Skeletal muscle satellite cell (primary cell): ENCODE results near the gene PAFAH2.

ENCODE experiments used
- H3K27me3 ChIP-seq: 2 replicates; pipeline ENCODE4 v1.7.0; 2013; ENCODE audit warnings: low read length; ENCODE audit not compliant: control insufficient read depth, insufficient read depth
- H3K36me3 ChIP-seq: 2 replicates; pipeline ENCODE4 v1.7.0; 2013; ENCODE audit warnings: mild to moderate bottlenecking, control low read depth, low read length; ENCODE audit not compliant: insufficient read depth
- H3K4me1 ChIP-seq: 2 replicates; pipeline ENCODE4 v1.7.0; 2013; ENCODE audit warnings: low read length; ENCODE audit not compliant: control insufficient read depth, insufficient read depth
- H3K4me2 ChIP-seq: 2 replicates; pipeline ENCODE4 v1.7.0; 2013; ENCODE audit warnings: mild to moderate bottlenecking, low read length
- H3K4me3 ChIP-seq: 2 replicates; pipeline ENCODE4 v1.7.0; 2013; ENCODE audit warnings: low read length
- H3K9ac ChIP-seq: 2 replicates; pipeline ENCODE4 v1.7.0; 2013; ENCODE audit warnings: mild to moderate bottlenecking, low read depth, low read length, moderate library complexity
- H3K9me3 ChIP-seq: replicated peaks from 2 replicates; pipeline ENCODE4 v1.7.0; 2013; ENCODE audit warnings: mild to moderate bottlenecking, control low read depth, low read length

PAFAH2 gene

DNA sequence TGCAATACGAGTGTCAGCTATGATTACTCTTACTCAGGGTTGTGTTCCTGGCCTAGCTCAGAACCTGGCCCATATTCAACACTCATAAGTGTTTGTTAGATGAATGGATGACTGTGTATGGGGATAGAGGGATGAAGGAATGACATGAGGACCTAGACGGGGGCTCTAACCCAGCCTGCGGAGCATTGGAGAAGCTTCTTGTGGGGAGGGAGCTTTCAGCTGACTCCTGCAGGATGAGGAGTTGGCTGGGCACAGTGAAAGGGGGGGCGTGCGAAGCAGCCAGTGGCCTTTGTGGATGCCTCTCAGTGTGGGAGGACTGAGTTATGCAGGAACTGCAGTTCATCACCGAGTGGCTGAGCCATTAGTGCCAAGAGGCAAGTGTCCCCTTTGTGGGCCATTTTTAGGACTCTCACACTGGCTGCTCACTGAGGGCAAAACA lies 22.5 kb upstream of the PAFAH2 start:
- Histone ChIP-seq H3K9ac (peak overlapping the region; percentile 34), H3K36me3 (no peaks in the 10 kb centered on the region), H3K4me1 (peaks cover 40% of the 10 kb centered on the region), H3K4me2 (peak overlapping the region; percentile 56), H3K27me3 (peaks cover 5% of the 10 kb centered on the region), H3K4me3 (no peak overlapping the region), H3K9me3 (no peaks in the 10 kb centered on the region)

DNA sequence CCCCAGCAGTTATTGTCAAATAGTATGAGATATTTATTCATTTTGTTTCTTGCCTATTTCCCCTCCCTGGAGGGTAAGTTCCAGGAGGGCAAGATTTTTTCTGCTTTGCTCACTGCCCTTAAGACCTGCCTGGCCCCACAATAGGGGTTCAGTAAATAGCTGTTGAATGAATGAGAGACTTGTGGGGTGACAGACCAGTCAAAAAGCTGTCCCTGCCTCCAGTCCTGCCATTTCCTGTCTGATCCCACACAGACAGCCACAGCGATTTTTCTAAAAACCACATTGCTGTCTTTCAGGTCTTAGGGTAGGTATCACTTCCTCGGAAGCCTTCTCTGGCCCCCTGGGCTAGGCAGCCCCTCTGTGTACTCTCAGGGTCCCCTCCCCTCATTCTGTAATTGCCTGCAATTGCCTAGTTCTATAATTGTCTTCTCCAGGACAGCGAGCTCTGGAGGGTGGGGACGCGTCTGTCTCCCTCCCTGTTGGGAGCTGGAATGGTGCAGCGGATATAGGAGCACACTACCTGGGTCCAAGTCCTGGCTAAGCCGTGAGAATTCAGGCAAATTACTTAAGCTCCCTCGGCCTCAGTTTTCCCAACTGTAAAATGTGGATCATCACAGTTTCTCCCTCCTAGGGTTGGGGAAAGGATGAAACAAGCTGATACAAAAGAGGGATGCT lies 21.9 kb upstream of the PAFAH2 start:
- peaks cover 40% of the 10 kb centered on the region for H3K4me1 ChIP-seq
- no peak overlapping the region for H3K4me3 ChIP-seq

DNA sequence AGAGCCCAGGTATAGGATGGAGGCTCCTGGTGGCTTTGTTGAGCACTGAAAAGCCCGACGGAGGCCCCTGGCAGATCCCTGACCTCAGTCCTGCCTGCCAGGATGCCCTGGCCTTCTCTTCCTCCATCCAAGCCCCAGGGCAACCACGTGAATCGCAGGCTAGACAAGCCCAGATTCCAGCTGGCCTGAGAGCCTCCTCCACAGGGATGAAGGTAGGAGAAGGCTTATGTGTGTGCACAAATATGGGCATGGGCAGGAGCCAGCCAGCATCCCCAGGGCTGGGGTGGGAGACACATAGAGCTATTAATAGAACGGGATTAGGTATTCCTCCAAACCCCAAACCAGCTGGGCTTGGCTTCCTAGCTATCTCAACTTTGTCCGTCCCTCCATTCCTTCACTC lies 19.7 kb upstream of the PAFAH2 start:
- H3K9me3 ChIP-seq = no peaks in the 10 kb centered on the region
- no peak overlapping the region for H3K4me3 ChIP-seq
- no peak overlapping the region for H3K4me2 ChIP-seq
- H3K4me1 ChIP-seq = peaks cover 33% of the 10 kb centered on the region
- H3K36me3 ChIP-seq = no peaks in the 10 kb centered on the region
- H3K27me3 ChIP-seq = no peaks in the 10 kb centered on the region
- H3K9ac ChIP-seq = no peak overlapping the region

More for the DNA sequence above, 21.9 kb upstream of the PAFAH2 start:
- no peaks in the 10 kb centered on the region for H3K9me3 ChIP-seq
- H3K36me3 ChIP-seq = no peaks in the 10 kb centered on the region
- H3K9ac ChIP-seq = peak overlapping the region; percentile 34
- peak overlapping the region; percentile 56 for H3K4me2 ChIP-seq
- H3K27me3 ChIP-seq = peaks cover under 1% of the 10 kb centered on the region

DNA sequence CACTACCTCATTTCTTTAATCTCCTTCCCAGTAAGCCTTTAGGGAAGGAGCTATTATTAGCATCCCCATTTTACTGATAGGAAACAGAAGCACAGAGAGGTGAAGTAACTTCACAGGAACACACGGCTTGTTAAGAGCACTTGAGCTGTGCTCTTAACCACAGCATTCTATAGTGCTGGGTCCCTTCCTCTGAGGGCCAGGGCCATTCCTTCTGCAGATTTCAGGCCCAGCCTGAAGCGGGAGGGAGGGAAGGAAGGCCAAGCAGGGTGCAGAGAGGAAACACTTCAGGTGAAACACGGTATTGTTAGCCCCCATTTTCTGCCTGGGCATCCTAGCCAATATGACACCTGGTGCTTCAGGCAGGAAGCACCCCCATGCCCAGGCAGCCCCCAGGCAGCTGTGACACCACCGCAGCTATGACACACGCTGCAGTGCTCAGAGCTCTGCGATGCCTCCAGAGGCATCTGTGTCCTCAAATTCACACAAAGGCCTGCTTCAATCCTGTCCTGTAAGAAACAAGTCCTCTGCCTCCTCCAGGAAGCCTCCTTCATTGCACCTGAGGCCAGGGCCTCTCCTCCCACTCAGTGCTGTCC lies 19.2 kb upstream of the PAFAH2 start:
- Histone ChIP-seq H3K9ac (no peak overlapping the region), H3K9me3 (no peaks in the 10 kb centered on the region), H3K4me1 (peaks cover 27% of the 10 kb centered on the region), H3K4me3 (no peak overlapping the region), H3K4me2 (no peak overlapping the region), H3K27me3 (no peaks in the 10 kb centered on the region), H3K36me3 (no peaks in the 10 kb centered on the region)

DNA sequence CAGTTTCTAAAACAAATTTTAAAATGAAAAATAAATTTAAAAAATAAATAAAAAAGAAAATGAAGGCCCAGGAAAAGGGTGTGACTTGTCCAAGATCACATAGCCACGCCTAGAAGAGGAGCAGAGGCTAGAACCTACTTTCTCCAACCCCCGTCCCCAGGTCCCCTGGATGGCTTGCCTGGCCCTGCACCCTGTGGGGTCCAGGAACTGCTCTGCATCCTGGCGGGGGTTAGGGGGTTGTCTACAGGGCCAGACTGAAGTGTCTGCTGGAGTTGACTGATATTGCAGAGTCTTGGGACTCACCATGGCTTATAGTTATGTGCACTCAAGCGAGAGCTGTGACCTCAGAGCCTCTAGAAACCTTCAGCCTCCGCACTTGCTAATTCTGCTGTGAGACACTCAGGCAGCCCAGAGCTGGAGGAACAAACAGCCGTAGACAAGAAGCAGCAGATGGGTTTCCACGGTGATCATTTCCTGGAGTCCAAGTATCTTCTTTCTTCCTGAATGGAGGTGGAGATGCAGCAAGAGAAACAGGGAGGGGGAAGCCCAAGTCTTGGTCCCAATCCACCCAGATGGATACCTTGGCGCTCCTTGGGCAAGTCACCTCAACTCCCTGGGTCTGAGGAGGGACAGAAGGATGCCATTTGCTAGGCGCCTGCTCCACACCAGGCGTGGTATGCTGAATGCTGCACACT lies 18.5 kb upstream of the PAFAH2 start:
- peaks cover 21% of the 10 kb centered on the region for H3K4me1 ChIP-seq
- no peaks in the 10 kb centered on the region for H3K9me3 ChIP-seq
- no peaks in the 10 kb centered on the region for H3K36me3 ChIP-seq
- no peaks in the 10 kb centered on the region for H3K27me3 ChIP-seq
- H3K4me3 ChIP-seq = no peak overlapping the region
- H3K4me2 ChIP-seq = no peak overlapping the region
- no peak overlapping the region for H3K9ac ChIP-seq

DNA sequence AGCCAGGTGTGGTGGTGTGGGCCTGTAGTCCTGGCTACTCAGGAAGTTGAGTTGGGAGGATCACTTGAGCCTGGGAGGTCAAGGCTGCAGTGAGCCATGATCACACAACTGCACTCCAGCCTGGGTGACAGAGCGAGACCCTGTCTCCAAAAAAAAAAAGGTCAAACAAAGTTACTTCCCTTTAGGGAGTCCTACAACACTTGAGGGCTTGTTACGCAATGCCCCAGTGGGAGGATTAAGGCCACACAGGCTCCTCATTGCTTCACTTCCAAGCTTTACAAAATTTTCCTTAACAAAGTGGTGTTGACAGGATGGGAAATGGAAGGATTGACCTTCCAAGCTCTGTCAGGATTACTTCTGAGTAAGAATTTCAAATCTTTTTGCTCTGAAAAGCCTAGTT lies 17.5 kb upstream of the PAFAH2 start:
- peaks cover 11% of the 10 kb centered on the region for H3K4me1 ChIP-seq

DNA sequence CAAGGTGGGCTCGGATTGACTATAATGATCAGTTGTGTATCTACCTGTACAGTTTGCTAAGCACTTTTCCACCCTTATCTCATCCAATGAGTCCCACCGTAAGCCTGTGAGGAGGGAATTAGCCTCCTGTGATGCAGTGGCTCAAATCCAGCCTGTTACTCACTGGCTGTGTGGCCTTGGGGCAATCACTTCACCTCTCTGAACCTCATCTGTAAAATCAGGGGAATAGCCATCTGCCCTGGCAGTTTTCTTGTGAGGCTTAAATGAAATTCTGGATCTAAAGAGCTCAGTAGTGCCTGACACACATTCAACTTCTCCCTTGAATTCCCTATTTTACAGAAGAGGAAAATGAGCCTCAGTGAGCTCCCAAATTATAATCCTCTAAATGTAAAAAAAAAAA lies 16.3 kb upstream of the PAFAH2 start:
- Histone ChIP-seq H3K36me3 (no peaks in the 10 kb centered on the region), H3K9ac (no peak overlapping the region), H3K4me3 (no peak overlapping the region), H3K27me3 (no peaks in the 10 kb centered on the region), H3K9me3 (no peaks in the 10 kb centered on the region), H3K4me1 (no peaks in the 10 kb centered on the region), H3K4me2 (no peak overlapping the region)

More for the DNA sequence above, 17.5 kb upstream of the PAFAH2 start:
- no peak overlapping the region for H3K9ac ChIP-seq
- no peak overlapping the region for H3K4me3 ChIP-seq
- H3K36me3 ChIP-seq = no peaks in the 10 kb centered on the region
- no peaks in the 10 kb centered on the region for H3K9me3 ChIP-seq
- no peak overlapping the region for H3K4me2 ChIP-seq
- H3K27me3 ChIP-seq = no peaks in the 10 kb centered on the region

DNA sequence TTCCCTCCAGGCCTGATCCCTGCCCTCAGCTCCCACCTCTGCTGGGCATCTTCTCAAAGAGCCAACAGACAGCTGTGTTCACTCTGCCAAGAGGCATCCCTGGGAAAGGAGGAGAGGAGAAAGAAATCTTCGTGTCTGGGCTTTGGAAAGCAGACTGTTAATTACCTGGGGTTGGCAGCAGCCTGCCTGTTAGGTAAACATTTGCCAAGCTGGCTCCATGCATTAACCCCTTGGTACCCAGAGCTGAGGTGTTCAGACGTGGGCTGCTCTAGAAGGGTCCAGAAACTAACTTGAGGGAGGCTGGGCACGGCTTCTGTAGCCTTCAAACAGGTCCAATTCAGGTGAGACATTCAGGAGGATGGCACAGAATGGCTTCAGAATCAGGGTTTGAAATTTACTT lies 15.0 kb upstream of the PAFAH2 start:
- Histone ChIP-seq H3K4me3 (no peak overlapping the region), H3K36me3 (no peaks in the 10 kb centered on the region), H3K4me1 (no peaks in the 10 kb centered on the region), H3K27me3 (no peaks in the 10 kb centered on the region), H3K4me2 (no peak overlapping the region), H3K9ac (no peak overlapping the region), H3K9me3 (no peaks in the 10 kb centered on the region)

DNA sequence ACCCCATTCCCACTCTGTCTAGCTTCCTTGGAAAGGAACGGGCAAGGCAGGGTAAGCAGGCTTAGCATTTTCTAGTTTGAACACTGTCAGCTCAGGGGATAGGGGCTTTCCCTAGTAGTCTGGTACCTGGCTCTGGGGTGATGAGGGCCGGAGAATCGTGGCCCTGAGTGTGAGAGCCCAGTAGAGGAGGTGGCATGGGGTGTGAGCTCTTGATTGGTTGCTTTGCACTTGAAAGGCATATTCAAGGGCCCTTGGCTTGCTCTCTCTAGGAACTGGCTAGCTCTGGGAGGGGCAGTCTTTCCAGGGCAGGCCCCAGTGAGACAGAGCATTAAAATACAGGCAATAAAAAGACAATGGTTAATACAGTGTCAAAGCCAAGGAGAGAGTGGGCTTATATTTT lies 13.0 kb upstream of the PAFAH2 start:
- no peak overlapping the region for H3K4me3 ChIP-seq
- H3K9ac ChIP-seq = no peak overlapping the region
- H3K36me3 ChIP-seq = no peaks in the 10 kb centered on the region
- no peaks in the 10 kb centered on the region for H3K9me3 ChIP-seq
- H3K4me2 ChIP-seq = no peak overlapping the region
- peaks cover 3% of the 10 kb centered on the region for H3K27me3 ChIP-seq
- no peaks in the 10 kb centered on the region for H3K4me1 ChIP-seq

DNA sequence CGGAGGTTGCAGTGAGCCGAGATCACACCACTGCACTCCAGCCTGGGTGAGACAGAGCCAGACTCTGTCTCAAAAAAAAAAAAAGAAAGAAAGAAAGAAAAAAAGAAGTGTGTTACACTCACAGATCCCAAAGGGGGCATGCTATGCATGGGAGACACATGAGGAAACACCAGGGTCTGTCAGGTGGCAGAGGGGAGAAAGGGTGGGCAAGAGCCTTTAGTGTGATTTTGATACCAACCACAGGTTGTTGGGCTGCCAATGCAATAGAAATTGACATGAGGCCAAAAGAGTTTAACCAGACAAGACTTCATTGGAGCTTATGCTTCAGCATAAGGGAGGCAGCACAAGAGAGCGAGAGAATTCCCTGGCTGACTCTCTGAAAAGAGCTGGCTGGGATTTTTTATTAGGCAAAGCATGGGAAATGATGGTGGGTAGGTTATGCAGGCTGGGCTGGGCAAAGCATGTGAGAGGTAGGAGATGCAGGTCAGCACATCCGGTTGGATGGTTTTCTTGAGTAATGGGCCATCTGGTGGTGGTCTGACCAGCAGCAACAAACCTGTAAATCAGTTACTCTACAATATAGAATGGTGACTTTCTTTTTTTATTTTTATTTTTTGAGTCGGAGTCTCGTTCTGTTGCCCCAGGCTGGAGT lies 12.1 kb upstream of the PAFAH2 start:
- peaks cover 12% of the 10 kb centered on the region for H3K27me3 ChIP-seq
- no peak overlapping the region for H3K4me2 ChIP-seq
- H3K4me1 ChIP-seq = no peaks in the 10 kb centered on the region
- H3K36me3 ChIP-seq = no peaks in the 10 kb centered on the region
- H3K4me3 ChIP-seq = no peak overlapping the region
- H3K9me3 ChIP-seq = no peaks in the 10 kb centered on the region
- no peak overlapping the region for H3K9ac ChIP-seq

DNA sequence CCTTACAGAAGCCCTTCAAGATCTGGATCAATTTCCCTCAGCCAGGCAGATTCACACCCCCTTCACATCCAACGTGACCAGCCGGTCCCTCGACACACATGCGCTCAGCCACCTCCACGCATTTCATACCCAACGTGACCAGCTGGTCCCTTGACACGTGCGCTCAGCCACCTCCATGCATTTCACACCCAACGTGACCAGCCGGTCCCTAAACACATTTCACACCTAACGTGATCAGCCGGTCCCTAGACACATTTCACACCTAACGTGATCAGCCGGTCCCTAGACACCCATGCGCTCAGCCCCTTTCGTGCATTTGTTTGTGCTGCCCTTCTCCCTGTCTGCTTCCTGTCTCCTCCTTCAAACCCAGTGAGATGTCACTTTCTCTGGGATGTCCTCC lies 8.8 kb upstream of the PAFAH2 start:
- Histone ChIP-seq H3K27me3 (peaks cover 14% of the 10 kb centered on the region), H3K4me1 (no peaks in the 10 kb centered on the region), H3K9ac (no peak overlapping the region), H3K4me2 (no peak overlapping the region), H3K9me3 (no peaks in the 10 kb centered on the region), H3K4me3 (no peak overlapping the region), H3K36me3 (no peaks in the 10 kb centered on the region)
